GM18909 (cell line): ENCODE measurements around the gene PLEKHH2.
A peak's percentile ranks its signal among the peaks of the same experiment; 100 is the strongest.

Experiments used
- ATAC-seq: cut with Tn5 transposase; IDR thresholded peaks from one replicate; pipeline ENCODE4 v1.9.1; 2021; ENCODE audit warnings: mild to moderate bottlenecking; ENCODE audit not compliant: unreplicated experiment, poor library complexity

PLEKHH2 gene

DNA sequence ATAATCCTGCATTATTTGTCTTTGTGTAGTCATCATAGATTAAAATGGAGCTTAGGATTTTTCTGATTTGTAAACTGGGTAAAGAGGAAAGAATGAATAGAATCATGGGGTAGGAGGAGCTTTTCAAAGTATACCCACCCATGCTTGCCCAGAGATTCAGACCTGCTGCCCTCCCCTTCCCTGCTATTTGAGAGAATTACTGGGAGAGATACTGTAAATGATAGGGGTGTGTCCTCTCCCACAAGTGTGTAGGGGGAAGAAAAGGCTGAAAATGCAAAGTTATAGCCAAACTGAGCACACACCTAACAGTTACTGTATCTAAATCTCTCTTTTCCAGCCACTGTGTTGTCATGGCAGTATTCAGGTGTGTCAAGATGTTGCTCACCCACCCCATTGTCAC is 115.2 kb downstream of the PLEKHH2 start:
- ATAC-seq, result no peak

DNA sequence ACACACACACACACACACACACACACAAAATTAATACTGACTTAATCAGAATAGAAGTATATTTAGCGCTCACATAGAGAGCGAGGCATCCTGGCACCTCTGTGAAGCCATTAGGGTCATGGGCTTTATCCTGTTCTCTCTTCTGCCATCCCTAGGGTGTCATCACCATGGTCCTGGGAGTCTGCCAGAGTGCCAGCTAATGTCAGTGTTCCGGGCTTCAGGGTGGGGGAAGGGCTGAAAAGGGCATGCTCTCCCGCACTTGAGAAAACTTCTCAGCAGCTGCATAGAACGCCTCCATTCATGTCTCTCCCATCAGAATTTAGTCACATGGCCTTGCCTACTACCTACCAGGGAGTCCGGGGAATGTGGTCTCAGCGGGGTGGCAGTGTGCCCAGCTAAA is 117.1 kb downstream of the PLEKHH2 start:
- ATAC-seq, result no peak

- ATAC-seq, result no peak
Observed at GRCh38 chr2:43758739-43759138, 121.7 kb downstream of the PLEKHH2 start.

GRCh38 chr2:43759195-43759594 is 122.1 kb downstream of the PLEKHH2 start:
- ATAC-seq, result no peak

DNA sequence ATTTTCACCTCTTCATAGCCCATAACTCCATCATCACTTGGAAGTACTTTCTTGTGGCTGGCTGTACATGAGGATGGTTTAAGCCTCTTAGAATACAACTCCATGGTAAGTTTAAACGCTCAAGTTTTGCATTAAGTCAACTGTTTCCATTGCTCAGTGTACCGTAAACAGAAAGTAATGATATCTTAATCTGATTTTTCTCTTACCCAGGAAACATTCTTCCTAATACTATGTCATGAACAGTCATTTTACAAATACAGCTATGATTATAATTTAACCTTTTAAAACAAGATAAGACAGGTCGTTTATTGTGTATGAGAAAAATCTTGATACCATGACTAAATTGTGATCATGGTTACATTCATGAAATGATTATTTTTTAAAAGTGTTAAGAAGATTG is 125.2 kb downstream of the PLEKHH2 start:
- no peak for ATAC-seq

DNA sequence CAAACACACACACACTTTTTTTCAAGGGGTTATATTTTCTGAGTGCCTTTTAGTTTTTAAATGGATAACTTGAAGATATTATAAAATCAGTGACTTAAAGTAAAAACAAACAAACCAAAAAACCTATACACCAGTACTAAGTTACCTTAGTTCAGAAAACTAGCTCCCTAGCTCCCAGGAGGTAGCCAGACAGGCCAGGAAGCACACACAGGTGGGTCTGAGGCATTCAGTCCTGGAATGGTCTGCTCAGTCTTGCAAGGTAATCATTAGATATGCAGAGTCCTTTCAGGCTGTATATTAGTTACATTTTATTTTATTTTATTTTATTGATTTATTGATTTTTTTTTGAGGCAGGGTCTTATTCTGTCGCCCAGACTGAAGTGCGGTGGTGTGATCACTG is 126.0 kb downstream of the PLEKHH2 start:
- no peak for ATAC-seq

GRCh38 chr2:43764086-43764705 is 127.1 kb downstream of the PLEKHH2 start:
- ATAC-seq, result no peak

DNA sequence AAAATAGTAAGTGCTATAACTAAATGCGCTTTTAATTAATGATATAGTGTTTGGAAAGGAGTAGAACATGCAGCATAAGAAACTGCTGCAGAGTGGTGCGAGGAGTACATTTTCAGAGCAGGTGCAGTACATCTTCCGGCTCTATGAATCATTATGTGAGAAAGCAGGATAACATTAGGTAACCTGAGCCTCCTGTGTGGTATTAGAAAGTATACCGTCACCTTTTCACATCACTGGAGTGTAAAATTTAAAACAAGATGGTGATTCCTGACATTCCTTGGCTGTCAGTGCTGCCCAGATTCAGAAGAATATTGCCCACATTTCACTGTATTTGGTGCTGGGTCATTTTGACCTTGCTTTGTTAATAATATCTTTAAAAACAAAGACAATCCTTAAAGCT is 128.9 kb downstream of the PLEKHH2 start:
- no peak for ATAC-seq

GRCh38 chr2:43773876-43774613 is 137.0 kb downstream of the PLEKHH2 start, which contains the start of gene DYNC2LI1:
TSS of gene DYNC2LI1 (plus strand) at chr2:43774039. CDS start at chr2:43774139, 100 bp downstream.
- ATAC-seq, result peak; percentile 99

GRCh38 chr2:43774617-43775016 is 137.6 kb downstream of the PLEKHH2 start:
- ATAC-seq, result no peak

DNA sequence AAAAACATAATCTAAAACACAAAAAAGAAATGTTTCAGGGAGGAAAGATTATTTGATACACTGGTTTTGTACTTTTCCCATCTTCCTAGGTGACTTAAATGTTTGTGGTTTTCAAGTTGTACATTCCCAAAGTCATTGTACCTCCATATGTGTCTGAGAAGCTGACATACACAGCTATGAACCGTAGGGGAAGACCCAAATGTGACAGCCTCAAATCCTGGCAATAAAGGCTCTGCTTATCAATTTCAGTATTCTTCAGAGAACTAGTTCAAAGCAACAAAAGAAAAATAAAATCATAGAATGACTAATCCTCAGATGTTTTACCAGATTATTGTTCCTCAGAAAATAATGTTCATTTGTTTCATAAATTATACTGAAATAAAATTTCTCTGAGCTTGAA is 139.3 kb downstream of the PLEKHH2 start:
- no peak for ATAC-seq

- no peak for ATAC-seq
Observed at GRCh38 chr2:43777306-43777926, 140.4 kb downstream of the PLEKHH2 start.

- no peak for ATAC-seq
Observed at GRCh38 chr2:43778233-43778632, 141.2 kb downstream of the PLEKHH2 start.

DNA sequence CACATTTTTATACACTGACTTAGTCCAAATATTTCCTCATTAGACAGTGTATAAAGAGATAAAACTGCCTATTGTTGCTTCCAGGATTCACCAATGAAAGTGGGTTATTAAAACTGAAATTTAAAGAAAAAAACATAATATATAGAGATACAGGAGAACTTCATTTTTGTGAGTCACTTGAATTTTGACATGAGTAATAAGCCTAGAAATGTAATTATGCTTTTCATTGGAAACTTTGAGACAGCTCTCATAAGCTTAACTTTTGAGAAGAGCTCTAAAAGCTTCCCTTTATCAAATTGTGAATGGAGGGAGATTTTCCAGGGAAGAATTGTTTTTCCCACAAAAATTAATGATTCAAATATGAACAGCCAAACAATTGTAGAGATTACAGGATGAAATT is 150.8 kb downstream of the PLEKHH2 start:
- ATAC-seq, result no peak

DNA sequence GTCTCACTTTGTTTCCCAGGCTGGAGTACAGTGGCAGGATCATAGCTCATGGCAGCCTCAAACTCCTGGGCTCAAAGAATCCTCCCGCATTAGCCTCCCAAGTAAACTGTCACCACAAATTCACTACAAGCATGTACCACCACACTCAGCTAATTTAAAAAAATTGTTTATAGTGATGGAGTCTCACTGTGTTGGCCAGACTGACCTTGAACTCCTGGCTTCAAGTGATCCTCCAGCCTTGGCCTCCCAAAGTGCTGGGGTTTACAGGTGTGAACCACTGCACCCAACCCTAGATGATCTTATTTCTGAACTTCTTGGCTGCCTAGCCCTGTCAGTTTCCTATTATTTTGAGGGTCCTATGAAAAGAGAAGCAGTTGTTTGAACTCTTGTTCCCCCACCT is 151.6 kb downstream of the PLEKHH2 start:
- no peak for ATAC-seq

DNA sequence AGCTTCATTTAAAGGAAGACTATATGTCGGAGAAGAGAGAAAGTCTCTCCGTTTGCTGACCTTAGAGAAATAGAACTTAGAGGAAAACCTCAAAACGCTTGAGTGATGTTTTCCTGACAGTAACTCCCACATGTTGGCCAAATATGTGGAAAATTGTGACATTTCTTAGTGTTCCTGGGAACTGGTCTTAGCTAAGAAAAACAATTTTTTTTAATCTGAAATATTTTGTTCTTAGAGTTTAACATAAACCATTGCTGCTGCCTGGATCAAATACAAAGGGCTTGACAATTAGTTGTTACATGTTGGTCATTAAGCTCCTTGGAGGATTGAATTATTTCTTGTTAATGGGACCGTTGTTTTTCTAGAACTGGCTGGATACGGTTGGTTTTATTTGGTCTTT is 153.1 kb downstream of the PLEKHH2 start:
- no peak for ATAC-seq

GRCh38 chr2:43791035-43791765 is 154.1 kb downstream of the PLEKHH2 start:
- no peak for ATAC-seq

GRCh38 chr2:43792653-43793052 is 155.6 kb downstream of the PLEKHH2 start:
- peak; percentile 59 for ATAC-seq

- ATAC-seq, result no peak
Observed at GRCh38 chr2:43794956-43795355, 157.9 kb downstream of the PLEKHH2 start.

DNA sequence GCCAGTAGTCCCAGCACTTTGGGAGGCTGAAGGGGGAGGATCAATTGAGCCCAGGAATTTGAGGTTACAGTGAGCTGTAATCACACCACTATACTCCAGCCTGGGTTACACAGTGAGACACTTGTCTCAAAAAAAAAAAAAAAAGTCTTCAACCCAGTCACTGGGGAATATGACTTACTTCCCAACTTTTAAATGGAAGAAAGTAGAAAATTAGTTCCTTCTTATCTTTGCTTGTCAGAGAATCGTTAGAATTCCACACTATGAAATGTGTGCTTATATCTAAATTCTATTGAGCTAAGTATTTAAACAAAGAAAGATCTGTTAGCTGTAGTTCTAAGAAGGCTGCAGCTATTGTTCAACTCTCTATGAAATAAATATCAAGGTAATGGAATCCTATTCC is 159.1 kb downstream of the PLEKHH2 start:
- no peak for ATAC-seq

DNA sequence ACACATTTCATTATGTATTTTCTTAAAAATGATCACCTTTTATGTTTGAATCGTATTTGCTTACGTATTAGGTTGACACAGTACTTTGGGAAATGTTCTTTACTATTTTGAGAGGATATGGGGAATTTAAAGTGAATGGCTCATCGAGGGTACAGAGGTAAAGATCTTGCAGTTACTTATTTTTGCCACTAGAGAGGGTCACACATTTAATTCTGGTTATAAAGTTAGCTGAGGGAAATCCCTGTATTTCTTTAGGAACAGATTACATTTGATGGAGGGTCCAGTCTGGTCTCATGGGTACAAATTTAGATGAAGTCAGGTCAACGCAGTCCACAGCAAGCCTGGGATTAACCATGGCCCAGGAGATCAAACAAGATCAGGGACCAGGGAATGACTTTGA is 161.2 kb downstream of the PLEKHH2 start:
- ATAC-seq, result no peak
